HG03097 (cell line): ENCODE results near the gene RBM44.
"Not testable (repeated sequence)": the region's sequence is repeated elsewhere in the genome, so short reads cannot be mapped to it uniquely, and the experiment has no call there.

ENCODE experiments used
- ATAC-seq: cut with Tn5 transposase; IDR thresholded peaks from one replicate; pipeline ENCODE4 v1.9.1; 2021; ENCODE audit not compliant: unreplicated experiment, low FRiP score

RBM44 gene

DNA sequence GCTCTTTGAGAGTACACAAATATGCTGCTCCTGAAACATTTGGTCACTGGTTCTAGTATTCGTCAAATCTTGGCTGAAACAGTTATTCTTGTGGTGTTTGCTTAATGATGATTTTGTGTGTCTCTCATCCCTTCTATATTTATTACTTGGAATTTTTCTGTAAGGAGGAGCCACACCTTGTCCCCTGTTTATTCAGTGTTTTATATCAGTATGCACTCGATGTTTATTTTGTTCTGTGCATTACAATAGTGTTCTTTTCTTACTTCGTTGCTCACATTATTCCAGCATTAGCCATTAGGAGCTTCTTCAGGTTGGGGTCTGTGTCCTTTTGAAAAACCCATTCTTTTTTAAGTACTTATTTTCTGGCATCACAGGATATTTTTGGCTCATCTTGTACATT lies 55.7 kb downstream of the RBM44 start:
- ATAC-seq: no peak

DNA sequence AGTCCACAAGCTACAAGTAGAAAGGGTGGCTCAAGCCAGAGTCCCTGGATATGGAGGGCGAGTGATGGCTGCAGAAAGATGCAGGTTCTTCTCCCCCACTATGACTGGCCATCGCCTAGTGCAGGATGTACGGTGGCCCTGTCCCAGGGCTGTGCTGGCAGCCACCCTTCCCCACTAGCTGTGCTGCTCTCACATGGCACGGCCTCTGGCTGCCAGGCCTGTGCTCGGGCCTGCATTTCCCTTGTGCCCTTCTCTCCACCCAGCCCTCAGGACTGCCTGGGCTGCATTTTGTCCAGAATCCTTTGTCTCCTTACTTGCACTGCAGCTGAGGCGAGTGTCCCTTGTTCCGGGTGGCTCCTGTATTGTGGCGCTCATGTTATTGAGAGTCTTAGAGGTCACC lies 59.2 kb downstream of the RBM44 start:
- ATAC-seq: no peak

DNA sequence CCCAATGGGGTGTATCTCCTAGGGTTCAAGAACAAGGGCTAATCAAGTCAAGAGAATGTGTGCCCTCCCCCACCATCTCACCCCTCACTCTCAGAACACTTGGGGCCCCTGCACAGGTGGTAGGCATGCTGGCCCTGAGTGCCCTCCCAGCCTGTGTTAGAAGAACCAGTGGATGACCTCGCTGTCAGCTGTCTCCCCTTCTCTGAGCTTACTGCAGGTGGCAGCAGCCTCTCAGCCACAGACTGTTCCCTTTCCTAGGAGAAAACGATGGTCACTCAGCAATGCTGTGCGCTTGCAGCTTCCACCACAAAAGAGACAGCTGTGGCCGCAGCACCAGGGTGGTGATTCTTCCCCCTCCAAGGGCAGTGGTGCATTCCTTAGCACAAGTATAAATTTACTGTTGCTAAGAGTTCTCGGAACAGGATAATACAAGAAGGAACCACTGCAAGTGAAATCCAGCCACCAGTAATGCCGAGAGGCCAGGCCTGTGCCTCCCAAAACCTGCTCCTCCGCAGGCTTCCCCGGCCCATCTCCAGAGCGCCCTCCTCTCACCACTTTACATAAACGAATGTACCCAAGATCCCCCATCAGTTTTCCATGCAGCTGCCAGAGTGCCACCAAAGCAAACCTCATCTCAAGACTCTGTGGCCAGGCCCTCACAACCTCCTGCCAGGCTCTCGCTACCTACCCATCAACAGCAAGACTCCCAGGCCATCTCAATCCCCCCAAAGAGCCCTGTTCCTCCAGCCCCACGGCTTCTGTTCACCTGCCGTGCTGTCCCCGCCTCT lies 59.9 kb downstream of the RBM44 start:
- ATAC-seq: no peak

DNA sequence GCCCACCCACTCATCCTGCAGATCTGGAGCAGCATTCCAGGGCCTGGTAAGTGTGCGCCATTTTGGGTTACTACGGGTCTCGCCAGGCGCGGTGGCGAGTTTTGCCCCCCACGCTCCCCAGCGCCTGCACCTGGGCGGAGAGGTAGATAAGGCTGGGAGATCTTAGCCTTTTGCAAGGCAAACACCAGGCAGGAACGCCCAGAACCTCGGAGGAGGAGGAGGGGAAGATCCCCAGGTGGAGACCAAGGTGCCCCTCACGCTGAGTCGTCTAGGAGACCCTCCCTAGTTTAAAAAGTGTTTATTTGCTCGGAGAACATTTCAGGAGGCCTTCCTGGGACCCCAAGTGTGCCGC lies 60.5 kb downstream of the RBM44 start:
- ATAC-seq: no peak

DNA sequence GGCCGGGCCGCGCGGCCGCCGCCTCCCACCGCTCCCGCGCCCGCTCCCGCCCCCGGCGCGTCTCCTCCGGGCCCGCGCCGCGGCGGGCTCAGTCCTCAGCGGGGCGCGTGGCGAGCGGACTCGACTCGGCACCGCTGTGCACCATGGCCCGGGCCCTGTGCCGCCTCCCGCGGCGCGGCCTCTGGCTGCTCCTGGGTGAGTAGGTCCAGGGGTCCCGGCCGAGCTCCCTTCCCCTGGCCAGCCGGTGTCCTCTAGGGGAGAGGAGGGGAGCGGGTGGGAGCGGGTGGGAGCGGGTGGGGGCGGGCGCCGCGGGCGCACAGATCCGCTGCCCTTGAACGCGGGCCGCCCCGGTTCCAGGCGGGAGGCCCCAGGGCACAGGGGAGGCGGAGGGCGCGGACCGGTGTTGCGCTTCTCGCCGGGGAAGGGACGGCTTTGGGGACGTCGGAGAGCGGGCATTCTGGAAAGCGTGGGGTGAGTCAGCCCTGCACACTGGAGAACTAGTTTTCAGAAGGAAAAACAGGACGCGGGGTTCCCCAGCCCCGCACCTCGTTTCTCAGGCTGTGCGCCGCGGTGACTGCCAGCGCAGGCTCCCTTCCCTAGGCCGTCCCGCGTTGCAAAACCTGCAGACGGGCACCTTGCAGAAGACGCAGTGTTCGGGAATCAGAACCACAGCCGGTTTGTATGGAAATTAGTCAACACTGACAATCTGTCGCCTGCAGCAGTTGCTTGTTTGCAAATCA lies 61.1 kb downstream of the RBM44 start, which contains the start of gene RAMP1:
Gene RAMP1, plus strand, starts transcription at position 91 of the 740 bp plus-strand sequence. Its CDS starts 53 bp downstream, at position 144.
- ATAC-seq: no peak

DNA sequence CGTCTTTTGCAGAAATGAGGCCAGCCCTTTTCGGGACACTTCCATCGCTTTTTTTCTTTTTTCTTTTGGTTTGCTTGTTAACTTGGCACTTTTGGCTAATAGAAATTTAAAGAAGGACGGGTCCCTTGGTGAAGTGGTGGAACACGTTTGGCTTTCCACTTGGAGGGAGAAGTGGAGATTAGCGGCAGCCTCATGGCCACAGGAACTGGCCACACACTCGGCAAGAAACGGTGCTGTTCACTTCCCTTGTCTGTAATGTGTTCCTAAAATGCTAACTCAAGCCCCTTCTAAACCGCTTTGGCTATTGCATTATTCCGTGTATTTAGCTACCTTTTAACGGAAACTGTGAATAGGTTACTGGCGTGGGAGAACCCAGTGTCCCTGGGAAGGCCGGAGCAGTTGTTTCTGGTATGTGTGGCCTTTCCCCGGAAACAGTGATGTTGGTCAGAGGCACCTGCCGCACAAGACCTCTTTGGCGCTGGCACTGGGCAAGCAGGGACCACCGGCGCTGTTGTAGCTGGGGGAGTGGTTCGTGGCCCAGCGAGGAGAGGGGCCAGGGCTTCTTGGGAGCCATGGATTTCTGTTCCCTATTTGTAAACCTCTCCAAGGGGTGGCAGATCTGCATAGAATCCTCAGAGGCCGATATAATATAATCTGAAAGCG lies 61.8 kb downstream of the RBM44 start:
- ATAC-seq: no peak

DNA sequence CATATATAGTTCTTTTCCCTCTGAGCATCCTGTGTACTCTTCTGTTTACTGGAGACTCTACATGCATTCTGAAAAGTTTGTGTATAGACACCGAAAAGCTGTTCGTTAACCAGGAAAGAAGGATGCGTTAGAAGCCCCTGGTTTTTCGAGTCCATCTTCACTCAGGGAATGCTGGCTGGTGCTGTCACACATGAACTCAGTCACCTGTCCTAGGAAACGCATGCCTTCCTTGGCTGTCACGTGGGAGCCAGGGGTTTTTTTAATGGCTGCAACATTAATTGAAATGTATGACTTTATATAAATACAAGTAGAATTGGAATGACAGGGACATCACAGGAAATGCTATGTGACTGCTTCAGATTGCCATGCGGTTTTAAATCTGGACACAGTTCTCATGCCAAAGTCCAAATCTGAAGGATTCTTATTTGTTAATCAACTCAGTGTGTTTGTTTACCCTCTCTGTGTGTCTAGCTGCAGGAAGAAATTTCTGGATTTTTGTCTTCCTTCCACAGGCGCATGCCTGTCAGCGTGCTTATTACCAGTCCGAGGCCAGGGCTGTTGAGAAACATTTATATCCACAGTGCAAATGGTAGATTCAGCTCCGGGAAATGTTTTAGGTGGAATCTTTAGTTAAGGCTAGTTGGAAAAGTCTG lies 63.4 kb downstream of the RBM44 start:
- ATAC-seq: no peak

DNA sequence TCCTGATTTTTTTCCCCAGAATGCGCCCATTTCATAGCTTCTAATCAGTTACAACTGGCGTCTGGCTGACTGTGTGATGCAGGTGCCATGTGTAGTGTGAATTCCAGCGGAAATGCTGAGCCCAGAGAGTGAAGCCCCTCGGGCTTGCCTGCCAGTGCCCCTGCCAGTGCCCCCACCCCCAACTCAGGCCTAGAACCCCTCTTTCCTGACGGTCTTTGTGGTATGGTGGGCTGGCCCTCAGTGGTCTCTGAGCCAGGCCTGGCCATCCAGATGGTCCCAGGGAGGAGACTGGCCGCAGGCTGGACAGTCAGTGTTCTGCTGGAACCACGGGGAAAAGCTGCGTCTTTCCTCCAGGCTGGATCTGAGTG lies 63.9 kb downstream of the RBM44 start:
- ATAC-seq: no peak

DNA sequence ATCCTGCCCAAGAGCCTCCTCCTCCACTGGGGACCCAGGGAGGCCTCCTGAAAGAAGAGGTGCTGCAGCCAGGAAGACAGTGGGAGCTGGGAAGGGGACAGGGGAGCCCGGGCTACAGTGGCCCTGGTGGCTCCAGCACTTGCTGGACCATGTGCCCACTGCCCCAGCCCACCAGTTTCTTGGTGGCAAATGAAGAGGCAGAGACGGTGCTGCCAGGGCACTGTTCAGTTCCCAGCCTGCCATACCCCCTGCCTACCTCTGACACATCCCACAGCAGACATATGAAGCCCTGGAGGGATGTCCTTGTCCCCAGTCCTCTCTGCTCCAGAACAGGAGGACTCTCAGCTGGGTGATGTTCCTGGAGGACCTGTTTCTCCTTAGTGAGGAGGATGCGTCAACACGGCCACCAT lies 64.5 kb downstream of the RBM44 start:
- ATAC-seq: no peak

DNA sequence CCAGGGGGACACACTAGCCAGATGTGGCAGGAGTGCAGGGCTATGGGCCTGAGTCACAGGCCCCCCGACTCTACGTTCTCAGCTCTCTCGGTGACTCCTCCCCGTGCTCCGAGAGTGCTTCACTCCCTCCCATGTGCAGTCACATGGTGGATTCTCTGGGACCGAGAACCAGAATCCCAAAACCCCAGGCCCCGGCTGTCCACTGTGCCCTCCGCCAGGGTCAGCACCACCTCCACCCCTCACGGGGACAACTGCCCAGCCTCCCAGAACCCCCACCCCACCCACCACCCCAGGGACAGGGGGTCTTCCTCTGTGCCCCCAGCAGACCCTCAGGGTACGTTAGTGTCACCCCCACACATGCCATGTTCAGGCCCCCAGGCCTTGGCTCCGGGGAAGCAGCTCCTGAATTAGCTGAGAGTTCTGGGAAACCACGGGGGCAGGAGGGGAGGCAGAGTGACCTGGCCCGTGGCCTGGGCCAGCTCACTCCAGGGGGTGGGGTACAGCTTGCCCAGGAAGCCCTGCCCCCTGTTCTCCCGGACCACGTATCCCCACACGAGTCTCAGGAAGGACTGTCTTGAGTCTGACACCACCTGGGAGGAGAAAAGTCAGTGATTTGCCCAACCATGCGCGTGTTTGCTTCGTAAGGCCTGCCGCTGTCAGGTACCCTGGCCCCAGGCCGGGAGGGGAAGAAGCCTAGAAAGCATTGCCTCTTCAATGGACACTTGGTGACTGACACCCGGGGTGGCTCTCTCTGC lies 65.3 kb downstream of the RBM44 start:
- no peak for ATAC-seq

DNA sequence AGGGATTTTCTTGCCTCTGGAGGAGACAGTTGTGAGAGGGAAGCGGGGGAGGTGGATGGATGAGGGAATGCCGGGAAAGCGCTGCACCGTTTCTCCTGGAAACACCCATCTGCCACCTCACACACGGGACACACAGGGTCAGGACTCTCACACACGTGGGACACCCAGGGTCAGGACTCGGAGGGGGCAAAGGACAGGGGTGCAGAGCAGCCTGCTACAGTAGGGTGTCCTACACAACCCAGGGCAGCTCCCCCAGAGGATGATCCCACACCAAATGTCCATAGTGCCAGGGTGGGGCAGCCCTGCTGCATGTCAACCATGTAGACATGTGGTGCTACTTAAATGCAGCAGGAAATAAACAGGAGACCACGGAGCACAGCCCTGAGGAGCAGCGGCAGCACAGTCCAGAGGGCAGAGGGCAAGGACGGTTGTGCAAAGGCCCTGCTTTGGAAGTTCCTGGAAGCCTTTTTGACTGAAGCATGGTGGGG lies 65.9 kb downstream of the RBM44 start:
- no peak for ATAC-seq

DNA sequence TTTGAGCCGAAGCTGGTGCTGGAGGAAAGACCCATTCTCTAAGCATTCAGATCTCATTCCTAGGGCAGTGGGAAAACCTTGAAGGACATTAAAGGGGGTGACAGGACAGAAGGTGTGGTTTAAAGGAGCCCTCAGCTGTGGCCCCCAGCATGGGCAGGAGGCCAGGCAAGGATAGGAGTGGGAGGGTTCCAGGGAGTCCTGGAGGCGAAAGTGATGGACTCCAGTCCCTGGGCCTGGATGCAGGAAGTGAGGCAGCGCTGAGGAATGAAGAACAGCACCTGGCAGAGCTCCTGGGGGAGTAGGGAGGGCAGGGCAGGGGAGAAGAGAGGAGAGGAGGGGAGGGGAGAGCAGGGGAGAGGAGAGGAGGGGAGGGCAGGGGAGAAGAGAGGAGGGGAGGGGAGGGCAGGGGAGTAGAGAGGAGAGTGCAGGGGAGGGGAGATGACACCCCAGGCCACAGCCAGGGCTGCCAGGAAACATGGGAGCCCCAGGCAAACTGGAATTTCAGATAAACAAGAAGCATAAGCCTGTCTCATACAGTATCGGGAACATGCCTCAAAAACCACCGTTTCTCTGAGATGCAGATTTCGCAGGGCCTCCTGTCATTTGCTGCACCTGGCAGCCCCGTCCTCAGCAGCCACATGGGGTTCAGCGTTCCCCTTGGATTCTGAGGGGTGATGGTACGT lies 66.5 kb downstream of the RBM44 start:
- ATAC-seq: no peak

DNA sequence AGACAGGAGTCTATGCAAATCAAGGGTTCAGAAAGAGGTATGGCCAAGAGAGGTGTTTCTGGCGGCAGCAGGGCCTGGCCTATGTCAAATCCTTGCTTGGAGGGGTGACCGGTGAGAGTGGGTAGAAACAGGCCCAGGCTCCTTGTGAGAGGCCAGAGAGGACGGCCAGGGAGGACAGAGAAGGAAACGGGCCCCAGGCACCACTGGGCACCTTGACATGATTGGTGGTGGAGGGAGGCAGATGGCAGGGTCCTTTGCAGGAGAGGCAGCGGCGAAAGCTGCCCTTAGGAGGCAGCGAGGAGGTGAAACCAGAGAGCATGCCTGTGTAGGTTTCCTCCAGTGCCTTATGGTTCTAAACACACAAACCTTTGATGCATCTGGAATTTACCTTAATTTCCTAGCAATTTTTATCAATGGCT lies 67.1 kb downstream of the RBM44 start:
- no peak for ATAC-seq

DNA sequence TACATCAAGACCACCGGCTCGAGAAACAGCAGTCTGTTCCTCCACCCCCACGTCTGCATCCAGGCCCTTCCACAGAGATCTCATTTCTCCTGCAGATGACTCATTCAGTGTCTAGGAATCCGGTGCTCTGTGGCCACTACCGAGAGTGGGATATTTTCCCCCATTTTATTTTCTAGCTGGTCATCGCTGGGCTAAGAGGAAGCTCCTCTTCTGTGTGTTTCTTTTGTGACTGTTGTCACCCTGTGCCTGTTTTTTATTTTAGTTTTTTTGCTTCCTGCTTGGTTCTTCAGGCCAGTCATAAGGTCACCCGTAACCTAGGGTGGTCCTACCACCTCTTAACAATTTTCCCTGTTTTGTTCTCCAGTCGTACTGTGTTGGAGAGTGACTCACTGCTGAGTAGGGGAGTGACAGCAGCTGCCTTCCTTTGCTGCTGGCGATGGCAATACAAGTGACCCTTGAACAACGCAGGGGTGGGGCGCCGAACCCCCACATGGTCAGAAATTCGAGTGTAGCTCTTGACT lies 67.6 kb downstream of the RBM44 start:
- ATAC-seq: no peak

DNA sequence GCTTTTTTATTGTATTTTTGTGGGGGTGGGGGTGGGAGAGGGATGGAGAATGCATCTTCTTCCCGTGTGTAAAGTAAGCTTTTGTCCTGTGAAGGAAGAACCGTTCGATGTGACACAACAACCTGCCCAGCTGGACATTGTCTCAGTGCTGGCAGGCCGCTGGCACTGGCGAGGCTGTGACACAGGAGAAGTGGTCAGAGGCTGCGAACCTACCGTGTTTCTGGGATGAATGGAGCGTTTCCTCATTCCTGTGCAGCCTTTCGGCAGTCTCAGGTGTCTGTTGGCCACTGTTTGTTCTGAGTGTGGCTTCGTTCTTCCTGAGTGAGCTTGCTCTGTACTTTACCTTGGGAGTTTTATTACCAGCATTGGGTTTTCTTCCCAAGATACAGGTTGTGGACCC lies 68.9 kb downstream of the RBM44 start:
- no peak for ATAC-seq

DNA sequence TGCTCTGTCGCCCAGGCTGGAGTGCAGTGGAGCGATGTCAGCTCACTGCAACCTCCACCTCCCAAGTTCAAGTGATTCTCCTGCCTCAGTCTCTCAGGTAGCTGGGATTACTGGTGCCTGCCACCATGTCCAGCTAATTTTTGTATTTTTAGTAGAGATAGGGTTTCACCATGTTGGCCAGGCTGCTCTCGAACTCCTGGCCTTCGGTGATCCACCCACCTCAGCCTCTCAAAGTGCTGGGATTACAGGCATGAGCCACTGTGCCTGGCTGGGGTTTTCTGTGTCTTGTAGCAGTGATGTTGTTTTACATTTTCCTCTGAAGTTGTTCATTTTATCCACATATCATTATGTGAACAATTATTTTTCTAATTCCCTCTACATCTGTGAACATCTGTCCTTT lies 69.5 kb downstream of the RBM44 start:
- not testable (repeated sequence) for ATAC-seq

DNA sequence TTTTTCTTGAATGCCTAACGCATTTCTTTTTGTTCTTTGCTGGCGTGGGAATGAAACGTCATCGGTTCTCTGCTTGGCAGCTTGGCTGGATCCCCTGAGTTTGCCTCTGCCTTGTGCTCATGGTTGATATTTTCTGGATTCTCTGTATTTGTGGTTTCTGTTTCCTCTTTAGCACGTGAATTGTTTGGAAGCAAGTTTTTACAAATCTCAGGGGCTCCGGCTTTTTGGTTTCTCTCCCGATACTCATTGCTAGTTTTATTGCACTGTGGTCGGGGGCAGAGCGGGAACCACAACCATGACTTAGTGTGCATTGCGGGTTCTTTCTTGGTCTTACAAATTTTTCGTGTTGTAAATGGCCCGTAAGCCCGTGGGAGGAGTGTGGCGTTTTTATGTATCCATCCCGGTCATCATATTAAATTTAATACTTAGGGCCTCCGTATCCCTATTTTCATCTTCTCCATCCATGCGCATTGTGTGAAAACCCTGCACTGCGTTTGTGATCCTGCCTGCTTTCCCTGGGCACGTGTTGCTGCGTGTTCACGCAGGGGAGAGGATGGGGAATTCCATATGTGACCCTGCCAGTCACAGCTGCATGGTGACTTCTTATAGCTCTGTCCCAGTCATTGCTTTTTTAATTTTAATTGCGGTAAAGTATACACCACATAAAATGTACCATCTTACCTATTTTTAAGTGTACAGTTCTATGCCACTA lies 70.2 kb downstream of the RBM44 start:
- ATAC-seq: no peak

DNA sequence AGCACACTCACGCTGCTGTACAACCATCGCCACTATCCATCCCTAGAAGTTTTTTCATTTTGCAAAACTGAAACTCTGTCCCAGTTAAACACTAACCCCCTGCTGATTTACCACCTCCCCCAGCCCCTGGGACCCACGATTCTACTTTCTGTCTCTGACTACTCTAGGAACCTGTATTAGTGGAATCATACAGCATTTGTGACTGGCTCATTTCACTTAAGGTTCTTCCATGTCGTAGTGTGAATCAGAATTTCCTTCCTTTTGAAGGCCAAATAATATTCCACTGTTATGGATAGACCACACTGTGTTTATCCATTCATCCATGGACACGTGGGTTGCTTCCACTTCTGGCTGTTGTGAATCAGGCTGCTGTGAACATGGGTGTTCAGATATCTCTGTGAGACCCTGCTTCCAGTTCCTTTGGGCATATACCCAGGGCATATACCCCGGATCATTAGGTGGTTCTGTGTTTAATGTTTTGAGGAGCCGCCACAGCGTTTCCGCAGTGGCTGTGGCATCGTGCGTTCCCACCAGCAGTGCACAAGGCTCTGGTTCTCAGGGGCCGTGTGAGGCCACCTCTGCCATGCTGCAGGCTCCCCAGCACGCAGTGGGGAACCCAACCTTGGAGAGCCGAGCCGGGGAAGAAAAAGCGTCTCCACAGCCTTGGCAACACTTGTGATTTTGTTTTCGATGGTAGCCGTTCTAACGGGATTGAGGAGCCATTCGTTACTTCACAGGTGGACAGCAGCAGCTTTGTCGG lies 70.9 kb downstream of the RBM44 start:
- ATAC-seq: no peak
